Activated T-cell treated with anti-CD3 and anti-CD28 coated beads, Interleukin-2, amount 50 U/mL, for 4 hours (primary cell): ENCODE measurements around the gene CACNA1E. TPM values are rescaled to one million over a fixed set of nuclear protein-coding genes. Genes with fewer than 3 reads are reported as not detected.
"Not testable (repeated sequence)": the region's sequence is repeated elsewhere in the genome, so short reads cannot be mapped to it uniquely, and the experiment has no call there.

ENCODE experiments used
- ATAC-seq, 2 donors: fragments of 200-7000 bp; cut with Tn5 transposase; one replicate each; pipeline ENCODE4 v1.10.0; 2021
- DNase-seq: peaks from one replicate; pipeline ENCODE4 v3.0.0-alpha.2; 2020
- H3K27me3 Mint-ChIP-seq: one replicate; pipeline ENCODE4 v1.8.0; 2021; ENCODE audit warnings: low read depth, mixed read lengths
- H3K36me3 Mint-ChIP-seq: one replicate; pipeline ENCODE4 v1.8.0; 2022; ENCODE audit warnings: mixed read lengths; ENCODE audit not compliant: insufficient read depth
- H3K4me1 Mint-ChIP-seq: one replicate; pipeline ENCODE4 v1.8.0; 2021; ENCODE audit warnings: low read depth, mixed read lengths
- H3K4me3 Mint-ChIP-seq: one replicate; pipeline ENCODE4 v1.8.0; 2021; ENCODE audit warnings: mild to moderate bottlenecking, moderate library complexity, mixed read lengths
- H3K9me3 Mint-ChIP-seq: one replicate; pipeline ENCODE4 v1.8.0; 2021; ENCODE audit warnings: mixed read lengths
- total RNA-seq, 3 donors: library from RNA; stranded (reverse); gene quantifications; one replicate each; pipeline ENCODE4 v1.2.1, GENCODE V29; 2021

CACNA1E gene
- total RNA-seq, 3 donors from 2014 or later: 0.08 TPM; not detected in 2

GRCh38 chr1:181818943-181819342 lies 335.6 kb downstream of the CACNA1E start:
- no peaks in the 10 kb centered on the region for H3K9me3 Mint-ChIP-seq
- H3K4me3 Mint-ChIP-seq: no peak overlapping the region
- DNase-seq: no peak
- no peak for ATAC-seq
- no peaks in the 10 kb centered on the region for H3K4me1 Mint-ChIP-seq
- peaks cover 12% of the 10 kb centered on the region for H3K27me3 Mint-ChIP-seq
- H3K36me3 Mint-ChIP-seq: no peaks in the 10 kb centered on the region

DNA sequence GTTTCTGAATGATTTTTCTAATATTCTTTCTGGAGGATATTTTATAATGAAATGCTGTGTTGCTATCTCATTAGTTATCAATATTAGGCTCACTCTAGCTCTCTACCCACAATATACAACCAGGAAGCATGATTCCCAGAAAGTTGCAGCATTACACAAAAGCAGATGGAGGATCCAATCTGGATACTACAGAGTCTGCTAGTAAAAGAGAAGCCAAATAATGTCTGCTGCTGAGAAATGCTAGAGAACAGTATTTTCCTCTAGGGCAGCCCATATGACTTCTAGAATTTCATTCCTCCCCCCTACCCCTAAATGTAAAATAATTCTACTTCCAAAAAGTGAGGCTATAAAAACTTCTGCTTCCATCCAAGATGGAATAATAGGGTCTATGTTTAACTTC lies 338.4 kb downstream of the CACNA1E start:
- Mint-ChIP-seq H3K36me3 (no peaks in the 10 kb centered on the region), H3K4me3 (no peak overlapping the region), H3K27me3 (peaks cover 12% of the 10 kb centered on the region), H3K9me3 (peaks cover 7% of the 10 kb centered on the region), H3K4me1 (no peaks in the 10 kb centered on the region)
- DNase-seq (no peak), ATAC-seq (no peak)

GRCh38 chr1:181832173-181832880 lies 349.0 kb downstream of the CACNA1E start:
- peaks cover 11% of the 10 kb centered on the region for H3K27me3 Mint-ChIP-seq
- peaks cover 12% of the 10 kb centered on the region for H3K9me3 Mint-ChIP-seq
- H3K36me3 Mint-ChIP-seq, ATAC-seq, DNase-seq, H3K4me3 Mint-ChIP-seq, H3K4me1 Mint-ChIP-seq: not testable (repeated sequence)

DNA sequence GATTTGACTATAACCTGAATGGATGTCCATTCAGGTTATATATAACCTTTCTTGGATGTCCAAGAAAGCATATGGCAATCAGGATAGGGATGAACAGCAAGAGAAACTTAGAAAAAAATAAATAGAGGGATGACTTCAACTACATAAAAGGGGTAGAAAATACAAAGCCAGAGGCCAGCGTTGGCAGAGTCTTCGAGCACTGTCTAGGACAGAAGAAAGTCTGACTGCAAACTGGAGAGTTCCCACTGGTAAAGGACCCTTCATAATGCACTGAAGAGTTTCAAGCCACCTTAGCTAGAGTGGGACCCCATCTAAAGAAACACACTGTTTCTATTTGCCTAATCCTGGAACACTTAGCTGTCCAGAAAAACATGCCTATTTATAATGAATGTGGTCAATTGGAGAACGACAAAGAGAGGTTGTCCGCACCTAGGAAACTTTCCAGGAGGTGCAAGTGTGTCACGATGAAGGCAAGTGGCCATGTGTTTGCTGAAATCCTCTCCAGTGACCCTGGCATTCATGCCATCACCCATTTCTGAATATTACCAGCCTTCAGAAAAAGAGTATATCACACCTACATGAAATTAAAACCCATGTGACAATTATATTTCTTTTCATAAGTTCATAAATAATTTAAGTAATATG lies 362.8 kb downstream of the CACNA1E start:
- no peak for DNase-seq
- Mint-ChIP-seq H3K27me3 (peaks cover 12% of the 10 kb centered on the region), H3K36me3 (no peaks in the 10 kb centered on the region), H3K4me1 (no peaks in the 10 kb centered on the region), H3K4me3 (no peak overlapping the region), H3K9me3 (peaks cover 4% of the 10 kb centered on the region)
- ATAC-seq: no peak

DNA sequence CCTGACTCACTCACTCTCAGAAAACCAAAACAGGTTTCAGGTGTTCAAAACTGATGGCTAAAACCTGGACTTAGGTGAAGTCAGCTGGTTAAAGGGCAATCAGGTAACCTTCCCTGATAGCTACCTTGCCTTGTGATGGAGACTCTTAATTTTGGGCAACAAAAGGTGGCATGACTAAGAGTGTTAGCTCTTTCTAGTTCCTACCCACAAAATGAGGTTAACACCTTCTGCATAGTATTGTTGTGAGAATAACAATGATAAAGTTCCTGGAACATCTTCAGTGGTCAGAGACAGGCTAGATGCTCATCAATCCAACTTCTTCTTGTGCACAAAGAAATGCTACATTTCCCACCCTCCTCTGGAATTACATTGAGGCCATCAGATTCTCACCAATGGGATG lies 363.4 kb downstream of the CACNA1E start:
- Mint-ChIP-seq H3K4me1 (no peaks in the 10 kb centered on the region), H3K4me3 (no peak overlapping the region), H3K27me3 (peaks cover 12% of the 10 kb centered on the region), H3K36me3 (no peaks in the 10 kb centered on the region), H3K9me3 (peaks cover 4% of the 10 kb centered on the region)
- DNase-seq: no peak
- ATAC-seq: no peak

DNA sequence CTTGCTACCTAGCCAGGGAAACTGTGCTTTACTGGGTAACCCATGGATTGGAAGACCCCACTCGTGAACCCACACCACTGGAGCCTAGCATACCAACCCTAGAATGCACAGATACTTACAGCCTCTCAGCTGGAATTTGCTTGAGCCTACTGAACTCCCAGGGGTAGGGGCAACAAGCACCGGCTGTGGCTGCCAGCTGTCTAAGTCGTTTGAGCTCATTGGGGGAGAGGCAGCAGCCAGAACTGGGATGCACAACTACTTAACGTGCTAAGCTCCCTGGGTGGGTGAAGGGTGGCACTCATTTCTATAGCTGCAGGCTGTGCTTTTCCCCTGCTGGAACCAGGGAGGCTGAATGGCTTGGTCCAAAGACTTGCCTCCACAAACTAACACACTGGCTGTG lies 365.8 kb downstream of the CACNA1E start:
- no peak for DNase-seq
- Mint-ChIP-seq H3K4me1 (no peaks in the 10 kb centered on the region), H3K9me3 (peaks cover 9% of the 10 kb centered on the region)

DNA sequence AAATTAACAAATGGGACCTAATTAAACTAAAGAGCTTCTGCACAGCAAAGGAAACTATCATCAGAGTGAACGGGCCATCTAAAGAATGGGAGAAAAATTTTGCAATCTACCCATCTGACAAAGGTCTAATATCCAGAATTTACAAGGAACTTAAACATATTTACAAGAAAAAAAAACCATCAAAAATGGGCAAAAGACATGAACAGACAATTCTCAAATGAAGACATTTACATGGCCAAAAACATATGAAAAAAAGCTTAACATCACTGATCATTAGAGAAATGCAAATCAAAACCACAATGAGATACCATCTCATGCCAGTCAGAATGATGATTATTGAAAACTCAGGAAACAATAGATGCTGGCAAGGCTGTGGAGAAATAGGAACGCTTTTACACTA lies 370.9 kb downstream of the CACNA1E start:
- not testable (repeated sequence) for H3K27me3 Mint-ChIP-seq, H3K4me1 Mint-ChIP-seq, H3K4me3 Mint-ChIP-seq, H3K9me3 Mint-ChIP-seq, ATAC-seq, DNase-seq, H3K36me3 Mint-ChIP-seq

More for the DNA sequence above, 365.8 kb downstream of the CACNA1E start:
- Mint-ChIP-seq H3K4me3 (no peak overlapping the region), H3K27me3 (peaks cover 10% of the 10 kb centered on the region), H3K36me3 (no peaks in the 10 kb centered on the region)
- no peak for ATAC-seq

- Mint-ChIP-seq H3K27me3 (peaks cover 3% of the 10 kb centered on the region), H3K4me3 (no peak overlapping the region), H3K36me3 (no peaks in the 10 kb centered on the region), H3K4me1 (no peaks in the 10 kb centered on the region), H3K9me3 (peaks cover 5% of the 10 kb centered on the region)
- DNase-seq (no peak), ATAC-seq (no peak)
These were observed 372.1 kb downstream of the CACNA1E start for GRCh38 chr1:181855380-181855779.
